ENCODE data around the gene TGFBR3L.

DNA sequence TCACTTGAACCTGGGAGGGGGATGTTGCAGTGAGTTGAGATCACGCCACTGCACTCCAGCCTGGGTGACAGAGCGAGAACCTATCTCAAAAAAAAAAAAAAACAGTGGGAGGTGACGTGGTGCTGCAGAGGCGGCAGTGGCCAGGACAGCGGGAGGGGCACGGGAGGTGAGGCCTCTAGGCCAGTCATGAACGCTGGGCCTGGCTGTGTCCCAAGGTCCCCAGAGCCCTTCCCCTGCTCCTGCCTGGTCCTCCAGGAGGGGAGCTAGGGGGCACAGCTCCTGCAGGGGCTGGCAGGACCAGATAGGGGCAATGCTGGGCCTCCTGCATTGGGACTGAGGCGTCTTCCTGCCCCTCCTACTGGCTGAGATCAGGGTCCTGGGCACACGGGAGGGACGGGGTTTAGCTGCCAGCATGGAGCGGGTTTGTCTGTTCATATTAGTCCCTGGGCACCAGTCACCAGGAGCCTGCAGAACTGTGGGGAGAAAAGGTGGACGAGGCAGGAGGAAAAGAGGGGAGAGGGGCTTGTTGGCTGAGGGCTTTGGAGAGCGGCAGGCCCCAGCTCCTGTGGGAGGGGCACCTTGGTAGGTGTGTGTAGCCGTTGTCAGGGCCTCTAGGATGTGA is 6.4 kb upstream of the TGFBR3L start:
- no peak for TF ChIP-seq SUZ12 (IDR thresholded peaks at IDR 0.05; ENCODE audit: extremely low read depth, insufficient read depth, insufficient read length)
- no peak for TF ChIP-seq YY1 (IDR thresholded peaks at IDR 0.05; ENCODE audit: insufficient read depth, insufficient read length)
- TF ChIP-seq ZNF274 (IDR thresholded peaks at IDR 0.05; ENCODE audit: low read depth, low read length), result no peak
